OCI-LY1 (cell line): Measurements from ENCODE around the gene ZNF718.
"Not testable (repeated sequence)": the region's sequence is repeated elsewhere in the genome, so short reads cannot be mapped to it uniquely, and the experiment has no call there.

Source experiments
- H2AFZ ChIP-seq: fragments of 200-600 bp; sonication (generic), shearing (Covaris generic); 2 replicates; pipeline ENCODE4 v1.6.0; 2014; ENCODE audit warnings: antibody characterized with exemption, mild to moderate bottlenecking, low read length
- H3F3A ChIP-seq: fragments of 200-600 bp; sonication (generic), shearing (Covaris generic); 2 replicates; pipeline ENCODE4 v1.6.0; 2014; ENCODE audit warnings: mild to moderate bottlenecking, antibody characterized with exemption, low read length, moderate library complexity; ENCODE audit not compliant: insufficient read depth
- H3K27ac ChIP-seq: fragments of 200-600 bp; sonication (generic); 2 replicates; pipeline ENCODE4 v1.5.1; 2014; ENCODE audit warnings: low read length, mixed run types, mild to moderate bottlenecking, low read depth; ENCODE audit not compliant: poor library complexity, severe bottlenecking
- H3K27me3 ChIP-seq: fragments of 200-600 bp; sonication (generic); 2 replicates; pipeline ENCODE4 v1.6.0; 2014; ENCODE audit warnings: antibody characterized with exemption, mild to moderate bottlenecking, low read length, moderate library complexity; ENCODE audit not compliant: insufficient read depth
- H3K36me3 ChIP-seq: fragments of 200-600 bp; sonication (generic); 2 replicates; pipeline ENCODE4 v1.6.1; 2014; ENCODE audit warnings: mild to moderate bottlenecking, antibody characterized with exemption, low read length, moderate library complexity, mixed read lengths; ENCODE audit not compliant: insufficient read depth
- H3K4me1 ChIP-seq: fragments of 200-600 bp; sonication (generic); 2 replicates; pipeline ENCODE4 v1.5.1; 2014; ENCODE audit warnings: mild to moderate bottlenecking, low read length, moderate library complexity; ENCODE audit not compliant: insufficient read depth, severe bottlenecking
- H3K4me2 ChIP-seq: fragments of 200-600 bp; sonication (generic), shearing (Covaris generic); 2 replicates; pipeline ENCODE4 v1.6.1; 2014; ENCODE audit warnings: low read length
- H3K4me3 ChIP-seq: fragments of 200-600 bp; sonication (generic); 2 replicates; pipeline ENCODE4 v1.5.1; 2014; ENCODE audit warnings: low read length, low read depth, mild to moderate bottlenecking, mixed read lengths; ENCODE audit not compliant: poor library complexity, severe bottlenecking
- H3K79me2 ChIP-seq: fragments of 200-600 bp; shearing (Covaris generic); 2 replicates; pipeline ENCODE4 v1.6.1; 2016; ENCODE audit warnings: mixed run types, low read length, mixed read lengths; ENCODE audit not compliant: insufficient read depth
- H3K9ac ChIP-seq: fragments of 200-600 bp; sonication (generic), shearing (Covaris generic); 2 replicates; pipeline ENCODE4 v1.6.1; 2014; ENCODE audit warnings: mild to moderate bottlenecking, low read length, mixed read lengths
- H3K9me2 ChIP-seq: fragments of 200-600 bp; sonication (generic), shearing (Covaris generic); 2 replicates; pipeline ENCODE4 v1.6.1; 2014; ENCODE audit warnings: low read depth, mild to moderate bottlenecking, low read length, mixed read lengths
- H3K9me3 ChIP-seq: fragments of 200-600 bp; shearing (Covaris generic); 2 replicates; pipeline ENCODE4 v1.6.1; 2014; ENCODE audit warnings: low read length, mixed read lengths
- H4K20me1 ChIP-seq: fragments of 200-600 bp; sonication (generic), shearing (Covaris generic); 2 replicates; pipeline ENCODE4 v1.6.0; 2016; ENCODE audit warnings: mild to moderate bottlenecking, low read length; ENCODE audit not compliant: insufficient read depth
- CTCF ChIP-seq: fragments of 200-600 bp; sonication (generic), shearing (Covaris generic); IDR thresholded peaks from 2 replicates; pipeline ENCODE4 v1.5.1; 2017; ENCODE audit warnings: mild to moderate bottlenecking, antibody characterized with exemption, low read length, moderate library complexity, mixed read lengths
- EZH2 ChIP-seq: fragments of 200-600 bp; sonication (generic), shearing (Covaris generic); IDR thresholded peaks from 2 replicates; pipeline ENCODE4 v1.8.0; 2017; ENCODE audit warnings: borderline replicate concordance, mixed run types, mild to moderate bottlenecking, antibody characterized with exemption, low read length, moderate library complexity, mixed read lengths

The ZNF718 gene

GRCh38 chr4:124275-125081, at the start of gene ZNF718:
ZNF718 (plus strand) TSS chr4:124501; CDS start chr4:124671, 170 bp downstream.
- Histone ChIP-seq H2AFZ (no peak within 1 kb of the TSS), H4K20me1 (no peaks in the 10 kb centered on the region), H3K27me3 (no peaks in the 10 kb centered on the region), H3K9ac (peak within 1 kb of the TSS; percentile 77), H3K79me2 (peaks cover 17% of the 10 kb centered on the region), H3F3A (no peaks in the 10 kb centered on the region), H3K9me3 (no peaks in the 10 kb centered on the region), H3K4me1 (peaks cover 8% of the 10 kb centered on the region), H3K9me2 (no peaks in the 10 kb centered on the region), H3K4me2 (peak within 1 kb of the TSS; percentile 80), H3K36me3 (peaks cover 16% of the 10 kb centered on the region), H3K27ac (peak within 1 kb of the TSS; percentile 86), H3K4me3 (peak within 1 kb of the TSS; percentile 97)
- TF ChIP-seq EZH2 (no peak), CTCF (no peak)

- no peaks in the 10 kb centered on the region for H3K9me3 ChIP-seq
- H3K4me3 ChIP-seq, result no peak overlapping the region
Measured at GRCh38 chr4:85951-86350, 38.4 kb upstream of the ZNF718 start.

GRCh38 chr4:86559-87324, 37.6 kb upstream of the ZNF718 start:
- not testable (repeated sequence) for H4K20me1 ChIP-seq, H3K4me1 ChIP-seq, H3K79me2 ChIP-seq, H3K4me3 ChIP-seq, H3K9me2 ChIP-seq, H3K9me3 ChIP-seq, H2AFZ ChIP-seq, H3K36me3 ChIP-seq, H3F3A ChIP-seq, H3K27ac ChIP-seq, H3K4me2 ChIP-seq, H3K9ac ChIP-seq, H3K27me3 ChIP-seq

More at GRCh38 chr4:85951-86350, 38.4 kb upstream of the ZNF718 start:
- Histone ChIP-seq H3K36me3 (no peaks in the 10 kb centered on the region), H3K27ac (no peak overlapping the region), H3K27me3 (no peaks in the 10 kb centered on the region), H3K9me2 (no peaks in the 10 kb centered on the region), H3K79me2 (no peaks in the 10 kb centered on the region), H3K9ac (no peak overlapping the region), H2AFZ (no peak overlapping the region), H3K4me1 (no peaks in the 10 kb centered on the region), H4K20me1 (no peaks in the 10 kb centered on the region), H3F3A (no peaks in the 10 kb centered on the region), H3K4me2 (no peak overlapping the region)
- TF ChIP-seq EZH2 (no peak), CTCF (no peak)
